Esophagus muscularis mucosa (tissue), 4 donors: ENCODE data around the gene GOLGA1. TPM values are rescaled to one million over a fixed set of nuclear protein-coding genes. Genes with fewer than 3 reads are reported as not detected.
"Not testable (repeated sequence)": the region's sequence is repeated elsewhere in the genome, so short reads cannot be mapped to it uniquely, and the experiment has no call there.

ENCODE experiments used
- DNase-seq: peaks from one replicate; pipeline ENCODE4 v3.0.0-alpha.2; 2017; ENCODE audit errors: extremely low spot score
- H3K27ac ChIP-seq, 4 donors: fragments of 200-600 bp; sonication (generic); replicated peaks in 1 of 4; 1 replicate in 3 of 4; 2 replicates in 1 of 4; pipeline ENCODE4 v1.5.1; 2016 to 2019; ENCODE audit warnings: mild to moderate bottlenecking in 1 of 4
- H3K27me3 ChIP-seq, 4 donors: fragments of 200-600 bp; sonication (generic); one replicate each; pipeline versions ENCODE4 v1.5.1 to v1.6.0; 2016 to 2019
- H3K36me3 ChIP-seq, 4 donors: fragments of 200-600 bp; sonication (generic); one replicate each; pipeline ENCODE4 v1.5.1; 2016 to 2019
- H3K4me1 ChIP-seq, 4 donors: fragments of 200-600 bp; sonication (generic); one replicate each; pipeline ENCODE4 v1.5.1; 2016 to 2019
- H3K4me3 ChIP-seq, 4 donors: fragments of 200-600 bp; sonication (generic); 1 replicate in 2 of 4; 2 replicates in 2 of 4; pipeline ENCODE4 v1.5.1; 2016 to 2019; ENCODE audit warnings: mild to moderate bottlenecking in 4 of 4, moderate library complexity in 1 of 4
- H3K9me3 ChIP-seq, 4 donors: fragments of 200-600 bp; sonication (generic); 1 replicate in 3 of 4; 2 replicates in 1 of 4; pipeline ENCODE4 v1.5.1; 2016 to 2019
- CTCF ChIP-seq, 3 experiments: fragments of 200-600 bp in 2 of 3; fragments of 450-650 bp in 1 of 3; sonication (generic) in 2 of 3; IDR thresholded peaks; one replicate each; pipeline ENCODE4 v1.5.1; 2017 to 2019; ENCODE audit warnings: antibody characterized with exemption in 3 of 3, mild to moderate bottlenecking in 2 of 3, moderate library complexity in 1 of 3
- EP300 ChIP-seq: sonication (generic); formaldehyde crosslinking; IDR thresholded peaks from one replicate; pipeline ENCODE4 v1.6.1; 2017; ENCODE audit warnings: antibody characterized with exemption
- POLR2A ChIP-seq: fragments of 450-650 bp; IDR thresholded peaks from one replicate; pipeline ENCODE4 v1.6.1; 2017; ENCODE audit warnings: antibody characterized with exemption, moderate library complexity, mild to moderate bottlenecking, low read depth
- POLR2AphosphoS5 ChIP-seq, 2 donors: sonication (generic); formaldehyde crosslinking; IDR thresholded peaks; one replicate each; pipeline ENCODE4 v1.6.1; 2017; ENCODE audit warnings: antibody characterized with exemption in 2 of 2
- WGBS: methylation state at CpG from one replicate; pipeline ENCODE4 v1.1.5; 2018; 5-methylcytosine and 5-hydroxymethylcytosine counted together
- intact Hi-C: fragments of 100-400 bp; cut with DNase I; formaldehyde crosslinking; loops from one replicate; pipeline ENCODE4 v1.15.1; 2023
- total RNA-seq, 4 donors: library from RNA; depleted of rRNA; stranded (reverse); fragments of >200 nt; gene quantifications; one replicate each; pipeline versions ENCODE4 v1.1.0 to v1.2.1, GENCODE V29; 2016

Gene GOLGA1
- total RNA-seq, 4 donors from 2014 or later: 22.5 to 26.5 (median 24.7) TPM

GRCh38 chr9:124852829-124853531 is 87.9 kb downstream of the GOLGA1 start, which contains the start of gene WDR38:
TSS of gene WDR38 (plus strand) at chr9:124853460. CDS start at chr9:124853532, 72 bp downstream.
- no peak for DNase-seq
- no peaks in the 10 kb centered on the region for H3K27me3 ChIP-seq
- TF ChIP-seq EP300 (no peak), POLR2A (no peak), CTCF (IDR thresholded peaks at IDR 0.05) (peak in 2 of 3 experiments; percentile 96 to 99), POLR2AphosphoS5 (IDR thresholded peaks at IDR 0.05) (peak; percentile 20 to 31)
- peak within 1 kb of the TSS; percentile 53 to 68 (median 60) for H3K27ac ChIP-seq
- WGBS: 16% methylated on average over 4 of the region's 51 CpGs
- peaks cover 10 to 26% (median 21%) of the 10 kb centered on the region in 4 donors for H3K36me3 ChIP-seq
- H3K9me3 ChIP-seq: no peaks in the 10 kb centered on the region
- intact Hi-C loops: loop anchor here (1.0 to 10.0 kb wide), 2 partner anchors 79 to 292 kb away; partner anchors contain the start of gene SCAI
- peaks cover 24 to 31% (median 28%) of the 10 kb centered on the region in 4 donors for H3K4me1 ChIP-seq
- H3K4me3 ChIP-seq: peak within 1 kb of the TSS; percentile 49 to 63 (median 55)

- no peak for DNase-seq
- TF ChIP-seq POLR2A (no peak), POLR2AphosphoS5 (IDR thresholded peaks at IDR 0.05) (no peak), EP300 (no peak)
- intact Hi-C loops: loop anchor here (10.0 kb wide), 1 partner anchor 293 kb away; the partner anchor contains the start of gene SCAI
- Histone ChIP-seq H3K27me3 (no peaks in the 10 kb centered on the region), H3K9me3 (no peaks in the 10 kb centered on the region), H3K4me3 (peak overlapping the region; percentile 49 to 63 (median 55)), H3K36me3 (peaks cover 3 to 19% (median 14%) of the 10 kb centered on the region in 4 donors), H3K27ac (peak overlapping the region in 3 of 4 donors; percentile 56 to 68 (median 64)), H3K4me1 (peaks cover 24 to 31% (median 28%) of the 10 kb centered on the region in 4 donors)
- 46% methylated on average over 9 of the region's 13 CpGs for WGBS
These were observed 88.6 kb downstream of the GOLGA1 start for GRCh38 chr9:124852121-124852828.

GRCh38 chr9:124849801-124850200 is 91.1 kb downstream of the GOLGA1 start:
- intact Hi-C loops: loop anchor here (10.0 kb wide), 1 partner anchor 295 kb away; the partner anchor contains the start of gene SCAI
- no peak overlapping the region for H3K27ac ChIP-seq
- DNase-seq: no peak
- no peaks in the 10 kb centered on the region for H3K27me3 ChIP-seq
- WGBS: 61% methylated on average over 7 of the region's 10 CpGs
- no peaks in the 10 kb centered on the region for H3K36me3 ChIP-seq
- H3K4me3 ChIP-seq: no peak overlapping the region
- peaks cover 24 to 31% (median 28%) of the 10 kb centered on the region in 4 donors for H3K4me1 ChIP-seq
- TF ChIP-seq CTCF (IDR thresholded peaks at IDR 0.05): no peak
- TF ChIP-seq EP300: no peak
- no peak for TF ChIP-seq POLR2A
- TF ChIP-seq POLR2AphosphoS5 (IDR thresholded peaks at IDR 0.05): peak in 1 of 2 donors; percentile 13
- H3K9me3 ChIP-seq: no peaks in the 10 kb centered on the region

GRCh38 chr9:124846969-124847368 is 93.9 kb downstream of the GOLGA1 start:
- H3K36me3 ChIP-seq: no peaks in the 10 kb centered on the region
- 95% methylated on average over 6 of the region's 6 CpGs for WGBS

GRCh38 chr9:124846467-124846866 is 94.4 kb downstream of the GOLGA1 start:
- H3K4me3 ChIP-seq, H3K9me3 ChIP-seq, H3K27me3 ChIP-seq, DNase-seq, H3K27ac ChIP-seq, intact Hi-C loops, H3K36me3 ChIP-seq, H3K4me1 ChIP-seq: not testable (repeated sequence)
- 100% methylated on average over 7 of the region's 9 CpGs for WGBS

More at GRCh38 chr9:124846969-124847368, 93.9 kb downstream of the GOLGA1 start:
- no peak for TF ChIP-seq CTCF (IDR thresholded peaks at IDR 0.05)
- TF ChIP-seq EP300: no peak
- no peak for TF ChIP-seq POLR2A
- TF ChIP-seq POLR2AphosphoS5 (IDR thresholded peaks at IDR 0.05): no peak
- Histone ChIP-seq H3K27me3 (no peaks in the 10 kb centered on the region), H3K4me1 (peaks cover 5 to 15% (median 11%) of the 10 kb centered on the region in 4 donors), H3K27ac (no peak overlapping the region), H3K4me3 (no peak overlapping the region), H3K9me3 (no peaks in the 10 kb centered on the region)
- DNase-seq: no peak
- intact Hi-C loops: no loop called here
